T-helper 2 cell treated with Interferon-gamma antibody and Interleukin-4, amounts not matched to agents 100 ng/mL and 5 ng/mL, for 36 hours (primary cell): Measurements from ENCODE around the gene LZTS2. TPM values are rescaled to one million over a fixed set of nuclear protein-coding genes. Genes with fewer than 3 reads are reported as not detected.

Source experiments
- intact Hi-C: fragments of 100-400 bp; cut with micrococcal nuclease; formaldehyde crosslinking; loops from one replicate; pipeline ENCODE4 v1.15.1; 2023
- total RNA-seq: library from RNA; stranded (reverse); gene quantifications from 2 replicates; pipeline ENCODE4 v1.2.3, GENCODE V29; 2022

Gene LZTS2
- total RNA-seq, 1 donor from 2014 or later: 15.9 TPM

DNA sequence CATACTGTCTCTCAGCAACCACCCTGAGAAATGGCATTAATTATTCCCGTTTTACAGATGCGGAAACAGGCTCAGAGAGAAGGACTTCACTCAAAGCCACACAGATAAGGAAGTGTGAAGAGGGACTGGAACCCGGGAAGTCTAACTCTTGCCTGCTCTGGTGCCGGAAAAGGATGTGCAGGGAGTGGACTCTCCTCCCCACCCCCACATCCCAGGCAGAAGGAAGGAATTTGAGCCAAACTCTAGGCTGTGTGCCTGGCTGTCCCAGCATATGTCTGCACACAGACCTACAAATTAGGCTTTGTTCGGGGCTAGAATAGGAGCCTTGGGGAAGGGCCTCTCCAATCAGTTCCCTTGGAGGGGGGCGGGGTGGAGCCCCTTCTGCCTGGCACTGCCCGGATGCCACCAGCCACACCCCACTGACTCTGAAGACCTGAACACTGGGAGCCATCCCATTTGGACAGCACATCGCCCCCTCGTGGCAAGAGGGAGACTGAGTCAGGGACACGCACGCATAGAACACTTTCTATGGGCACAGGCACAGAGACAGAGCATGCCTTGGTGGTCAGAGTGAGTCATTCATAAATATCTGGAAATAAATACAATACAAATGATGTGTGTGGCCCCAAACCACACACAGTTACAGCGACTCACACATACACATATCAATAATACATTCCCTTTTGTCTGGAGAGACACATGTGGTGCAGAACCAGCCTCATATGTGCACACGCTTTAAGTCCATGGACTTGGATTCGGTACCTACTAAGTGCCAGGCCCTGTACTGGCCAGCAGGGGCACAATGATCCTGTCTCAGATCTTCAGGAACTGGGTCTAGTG lies 13.1 kb downstream of the LZTS2 start:
- intact Hi-C loops: loop anchor here (1.0 kb wide), 1 partner anchor 13 kb away; the partner anchor contains the start of gene LZTS2

DNA sequence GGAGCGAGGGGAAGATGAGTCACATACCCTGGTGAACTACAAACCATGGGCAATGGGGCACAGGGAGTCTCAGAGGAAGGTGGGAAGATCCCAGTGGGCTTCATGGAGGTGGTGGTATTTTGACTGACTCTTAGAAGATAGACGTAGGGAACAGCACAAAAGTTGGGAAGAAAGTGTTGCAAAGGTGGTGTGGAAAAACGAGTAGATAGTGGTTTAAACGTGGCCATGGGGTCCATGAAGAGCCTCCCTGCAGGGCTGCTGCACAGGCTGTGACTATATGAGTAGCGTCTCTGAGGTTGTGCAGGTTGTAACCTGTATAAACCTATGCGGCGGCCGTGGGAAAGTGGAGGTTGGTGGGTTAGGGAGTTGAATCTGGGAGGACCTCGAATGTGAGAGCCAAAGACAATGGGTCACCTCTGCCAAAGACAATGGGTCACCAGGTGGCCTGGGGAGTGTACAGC lies 13.8 kb downstream of the LZTS2 start:
- intact Hi-C loops: loop anchor here (1.0 kb wide), 1 partner anchor 14 kb away; the partner anchor contains the start of gene LZTS2

DNA sequence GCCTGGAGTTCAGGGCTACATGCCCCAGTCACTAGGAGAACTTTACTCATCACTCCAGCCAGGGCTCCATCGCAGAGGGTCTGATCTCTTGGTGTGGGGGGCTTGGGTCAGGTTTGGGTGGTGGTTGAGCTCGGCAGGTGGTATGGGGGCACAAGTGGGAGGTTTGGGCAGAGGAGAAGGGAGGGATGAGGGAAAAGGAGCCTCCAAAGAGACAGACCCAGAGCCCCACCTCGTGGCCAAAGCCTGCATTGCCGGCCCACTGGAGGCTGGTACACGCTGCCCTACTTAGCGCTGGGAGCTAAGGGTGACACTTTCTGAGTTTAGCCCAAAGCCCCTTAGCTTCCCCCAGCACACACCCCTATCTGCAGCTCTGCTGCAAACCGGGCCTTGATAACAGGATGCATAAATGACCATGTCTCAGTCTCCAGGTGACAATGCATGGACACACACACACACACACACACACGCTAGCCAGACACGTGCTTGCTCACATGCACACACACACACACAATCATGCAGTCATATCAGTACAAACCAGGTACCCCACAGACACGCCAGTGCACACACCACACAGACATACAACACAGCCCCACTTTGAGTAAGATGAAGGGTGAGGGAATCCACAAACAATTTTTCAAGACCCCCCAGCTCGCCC lies 14.7 kb downstream of the LZTS2 start:
- intact Hi-C loops: loop anchor here (1.0 kb wide), 1 partner anchor 45 kb away; the partner anchor contains the start of gene SEMA4G

DNA sequence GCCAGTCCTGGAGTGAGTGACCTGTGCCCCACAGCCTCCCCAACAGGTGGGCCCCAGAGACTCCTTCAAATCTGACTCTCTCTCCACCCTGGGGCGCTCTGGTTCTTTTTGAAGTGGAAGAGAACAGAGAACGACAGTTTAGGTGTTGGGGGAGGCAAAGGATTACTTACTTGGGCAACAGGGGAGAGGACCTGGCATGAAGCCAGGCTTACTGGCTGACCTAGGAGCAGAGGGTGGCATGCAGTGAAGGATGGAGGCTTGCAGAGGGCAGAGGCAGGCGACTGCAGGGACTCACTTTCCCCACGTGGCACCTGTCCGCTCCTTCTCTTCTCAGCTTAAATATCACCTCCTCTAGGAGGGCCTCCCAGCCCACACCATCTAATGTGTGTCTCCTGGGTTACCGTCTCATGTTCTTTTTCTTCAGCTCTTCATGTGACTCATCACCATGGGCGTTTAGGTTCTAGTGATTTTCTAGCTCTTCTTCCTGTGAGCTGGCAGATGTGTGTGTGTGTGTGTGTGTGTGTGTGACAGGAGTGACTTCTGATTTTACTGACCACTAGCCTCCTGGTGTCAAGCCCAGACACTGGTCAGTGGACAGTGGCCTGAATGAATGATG lies 15.5 kb downstream of the LZTS2 start:
- intact Hi-C loops: loop anchor here (1.0 kb wide), 1 partner anchor 46 kb away; the partner anchor contains the start of gene SEMA4G

DNA sequence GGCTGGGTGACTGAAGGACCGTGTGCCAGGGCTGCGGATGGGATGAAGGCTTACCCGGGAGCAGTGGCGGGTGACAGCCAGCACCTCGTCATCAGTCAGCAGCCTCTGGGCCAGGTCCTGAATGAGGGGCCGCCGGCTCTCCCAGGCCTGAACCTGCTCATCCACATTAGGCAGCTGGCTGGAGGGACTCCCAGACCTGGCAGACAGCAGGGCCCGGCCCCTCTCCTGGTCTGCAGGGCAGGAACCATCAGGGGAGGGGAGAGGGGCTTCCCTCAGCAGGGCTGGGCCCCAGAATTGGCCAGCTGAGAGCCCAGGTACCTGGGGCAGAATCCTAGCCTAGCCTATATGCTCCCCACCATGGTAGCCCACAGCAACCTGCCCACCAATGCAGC lies 16.0 kb downstream of the LZTS2 start:
- intact Hi-C loops: no loop called here

DNA sequence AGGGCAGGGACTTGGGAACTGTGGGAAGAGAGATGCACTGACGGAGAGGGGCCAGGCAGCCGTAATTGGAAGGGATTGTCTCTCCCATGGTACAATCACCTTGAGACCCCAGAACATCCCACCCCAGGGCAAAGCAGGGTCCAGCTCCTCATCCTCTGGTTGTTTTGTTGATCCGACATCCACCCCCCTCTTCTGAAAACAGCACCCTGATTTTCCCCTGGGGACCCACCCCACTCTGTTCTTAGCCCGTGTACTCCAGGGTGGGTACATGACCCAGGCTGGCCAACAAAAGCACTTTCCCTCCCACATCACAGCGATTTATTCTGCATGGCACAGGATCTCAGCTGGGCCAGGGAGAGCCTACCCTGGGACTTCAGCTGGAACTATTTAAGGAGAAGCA lies 17.2 kb downstream of the LZTS2 start:
- intact Hi-C loops: no loop called here

DNA sequence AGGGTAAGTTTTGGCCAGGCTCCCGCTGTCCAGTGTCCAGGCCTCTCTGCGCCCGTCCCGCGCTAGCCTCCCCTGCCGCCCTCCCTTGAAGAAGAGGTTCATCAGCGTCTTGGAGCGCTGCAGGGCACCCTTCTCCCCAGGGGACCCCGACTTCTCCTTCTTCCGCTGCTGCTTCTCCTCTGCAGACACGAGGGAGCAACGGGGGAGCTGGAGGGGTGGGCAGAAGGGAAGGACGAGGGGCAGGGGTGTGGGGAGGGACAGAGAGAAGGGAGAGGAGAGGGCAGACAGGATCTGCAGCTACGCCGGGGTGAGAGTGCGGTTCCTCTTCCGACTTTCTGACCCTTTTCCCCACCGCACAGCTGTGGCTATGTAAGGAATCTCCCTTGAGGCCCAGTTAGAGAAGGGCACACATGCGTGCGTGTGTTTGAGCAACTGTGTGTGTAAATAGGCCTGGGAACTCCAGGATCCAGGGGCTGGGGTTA lies 18.6 kb downstream of the LZTS2 start:
- intact Hi-C loops: loop anchor here (2.0 kb wide), 1 partner anchor 15 kb away; no protein-coding TSS in a partner anchor

DNA sequence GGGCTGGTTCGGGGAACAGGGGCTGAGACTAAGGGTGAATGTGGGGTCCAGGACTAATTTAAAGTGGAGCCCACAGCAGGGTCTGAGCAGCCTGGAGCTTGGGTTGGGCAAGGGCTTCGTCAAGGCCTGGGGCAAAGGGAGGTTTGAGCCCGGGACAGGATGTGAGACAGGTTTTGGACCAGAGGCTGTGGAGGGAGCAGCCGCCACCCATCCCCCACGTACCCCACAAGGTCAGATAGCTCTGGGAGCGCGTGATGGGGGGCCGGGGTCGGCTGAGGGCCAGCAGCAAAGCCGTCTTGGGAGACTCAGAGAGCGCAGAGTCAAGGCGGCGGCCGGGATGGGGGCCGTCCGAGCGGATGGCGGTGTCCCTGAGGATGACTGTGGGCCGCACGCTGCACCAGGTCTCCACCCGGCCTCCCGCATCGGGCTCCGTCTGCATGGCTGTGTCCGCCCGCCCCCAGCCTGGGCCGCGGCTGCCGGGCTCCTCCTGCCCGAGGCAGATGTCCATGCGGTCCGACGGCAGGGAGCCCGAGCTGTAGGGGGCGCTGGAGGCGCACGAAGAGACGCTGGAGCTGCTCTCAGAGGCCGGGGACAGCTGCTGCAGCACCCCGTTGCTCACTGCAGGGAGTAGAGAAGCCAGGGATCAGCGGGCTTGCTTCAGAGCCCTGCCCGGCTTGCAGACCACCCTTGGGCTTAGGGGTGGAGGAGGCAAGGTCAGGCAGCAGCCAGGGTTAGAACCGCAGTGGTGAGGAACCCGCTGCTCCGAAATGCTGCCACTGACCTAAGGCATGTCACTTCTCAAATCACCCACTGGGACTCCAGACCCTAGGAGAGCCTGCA lies 19.2 kb downstream of the LZTS2 start:
- intact Hi-C loops: loop anchor here (2.0 kb wide), 1 partner anchor 14 kb away; no protein-coding TSS in a partner anchor

DNA sequence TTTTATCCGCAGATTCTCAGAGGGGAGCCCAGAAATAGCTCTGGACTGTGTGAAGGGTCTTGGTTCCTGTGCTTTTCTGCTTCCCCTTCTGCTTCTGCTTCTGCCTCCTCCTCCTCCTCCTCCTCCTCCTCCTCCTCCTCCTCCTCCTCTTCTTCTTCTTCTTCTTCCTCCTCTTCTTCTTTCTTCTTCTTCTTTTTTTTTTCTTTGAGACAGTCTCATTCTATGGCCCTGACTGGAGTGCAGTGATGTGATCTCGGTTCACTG lies 19.8 kb downstream of the LZTS2 start:
- intact Hi-C loops: loop anchor here (2.0 kb wide), 1 partner anchor 13 kb away; no protein-coding TSS in a partner anchor

DNA sequence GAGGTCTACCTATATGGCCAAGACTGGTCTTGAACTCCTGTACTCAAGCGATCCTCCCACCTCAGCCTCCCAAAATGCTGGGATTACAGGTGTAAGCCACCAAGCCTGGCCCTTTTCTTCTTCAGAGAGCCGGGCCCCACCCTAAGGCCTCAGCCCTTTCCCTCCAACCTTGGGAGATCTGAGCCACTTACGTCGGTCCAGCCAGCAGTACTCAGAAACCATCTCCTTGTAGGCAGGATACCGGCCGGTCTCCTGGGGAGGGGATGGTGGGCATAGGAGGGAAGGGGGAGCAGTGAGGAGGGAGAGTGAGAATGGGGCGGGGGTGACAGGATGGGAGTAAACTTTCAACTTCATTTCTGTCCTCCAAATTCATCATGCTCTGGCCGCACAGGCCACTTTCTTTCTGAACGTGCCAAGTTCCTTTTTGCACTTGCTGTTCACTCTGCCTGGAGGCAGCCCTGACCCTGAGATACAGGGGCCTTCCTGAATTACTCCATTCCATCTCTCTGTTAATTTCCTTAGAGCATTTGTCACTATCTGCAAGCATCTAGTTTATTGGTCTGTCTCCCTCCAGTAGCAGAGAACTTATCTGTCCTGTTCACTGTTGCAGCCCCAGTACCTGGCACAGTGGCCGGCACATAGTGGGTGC lies 20.9 kb downstream of the LZTS2 start:
- intact Hi-C loops: no loop called here

DNA sequence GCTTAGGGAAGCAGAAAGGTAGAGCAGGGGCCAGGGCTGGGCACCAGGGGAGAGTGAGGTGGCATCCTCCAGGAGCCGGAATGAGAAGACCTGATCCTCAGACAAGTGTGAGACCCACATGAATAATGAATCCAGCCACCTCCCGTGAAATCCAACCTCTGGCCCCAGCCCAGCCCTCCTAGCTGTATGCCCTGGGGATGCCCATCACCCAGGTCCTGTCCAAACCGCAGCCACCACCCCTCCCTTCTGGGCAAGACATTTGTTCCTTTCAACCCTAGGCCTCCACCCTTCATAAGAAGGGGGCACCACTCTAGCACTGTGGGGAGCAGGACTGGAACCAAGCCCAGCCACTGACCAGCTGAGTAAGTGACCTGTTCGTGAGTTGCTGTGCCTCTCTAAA lies 21.6 kb downstream of the LZTS2 start:
- intact Hi-C loops: no loop called here

DNA sequence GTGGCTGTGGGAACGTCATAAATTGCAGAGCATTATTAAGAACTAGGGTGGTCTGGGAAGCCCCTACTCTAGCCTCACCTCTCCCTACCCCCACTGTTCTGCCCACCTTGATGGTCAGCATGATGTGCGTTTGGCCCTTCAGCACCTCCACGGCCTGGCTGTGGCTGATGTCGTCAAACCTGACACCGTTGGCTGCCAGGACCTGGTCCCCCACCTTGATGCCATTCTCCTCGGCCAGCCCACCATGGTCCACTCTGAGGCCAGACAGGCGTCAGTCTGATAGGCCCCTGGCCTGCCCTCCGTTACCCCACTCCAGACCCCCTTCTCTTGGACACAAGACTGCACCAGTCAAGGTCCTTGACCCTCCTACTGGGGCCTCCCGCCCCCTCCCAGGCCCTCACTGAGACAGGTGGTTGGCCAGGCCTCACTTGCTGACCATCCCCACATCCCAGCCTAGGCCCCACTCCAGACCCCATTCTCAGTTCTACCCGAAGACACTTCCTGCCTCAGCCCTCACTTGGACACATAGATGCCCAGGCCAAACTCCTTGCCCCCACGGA lies 22.2 kb downstream of the LZTS2 start:
- intact Hi-C loops: no loop called here

DNA sequence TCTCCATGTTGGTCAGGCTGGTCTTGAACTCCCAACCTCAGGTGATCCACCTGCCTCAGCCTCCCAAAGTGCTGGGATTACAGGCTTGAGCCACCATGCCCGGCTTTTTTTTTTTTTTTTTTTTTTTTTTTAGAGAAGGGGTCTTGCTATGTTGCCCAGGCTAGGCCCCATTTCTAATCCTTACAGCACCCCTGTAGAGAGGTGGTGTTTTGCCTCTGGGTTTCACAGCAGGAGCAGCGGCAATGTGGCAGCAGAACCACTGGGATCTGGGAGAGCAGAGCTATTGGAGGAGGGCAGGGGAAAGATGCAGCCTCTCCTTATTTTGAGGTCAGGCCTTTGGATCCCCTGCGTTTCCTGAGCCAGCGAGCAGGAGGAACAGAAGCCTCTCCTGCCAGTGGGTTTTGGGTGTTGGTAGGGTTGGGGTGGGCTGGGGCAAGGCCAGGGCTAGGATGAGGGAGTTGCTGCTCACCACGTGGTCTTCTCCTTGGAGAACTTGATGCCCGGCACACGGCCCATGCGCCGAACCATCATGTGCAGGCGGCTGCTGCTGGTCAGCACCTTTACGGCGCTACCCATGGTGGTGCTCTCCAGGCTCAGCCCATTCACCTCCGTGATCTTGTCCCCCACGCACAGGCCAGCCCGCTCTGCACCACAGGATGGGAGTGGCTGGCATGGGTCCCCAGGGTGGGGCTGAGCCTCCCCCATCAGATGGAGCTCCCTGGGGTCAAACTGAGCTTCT lies 23.5 kb downstream of the LZTS2 start:
- intact Hi-C loops: no loop called here

DNA sequence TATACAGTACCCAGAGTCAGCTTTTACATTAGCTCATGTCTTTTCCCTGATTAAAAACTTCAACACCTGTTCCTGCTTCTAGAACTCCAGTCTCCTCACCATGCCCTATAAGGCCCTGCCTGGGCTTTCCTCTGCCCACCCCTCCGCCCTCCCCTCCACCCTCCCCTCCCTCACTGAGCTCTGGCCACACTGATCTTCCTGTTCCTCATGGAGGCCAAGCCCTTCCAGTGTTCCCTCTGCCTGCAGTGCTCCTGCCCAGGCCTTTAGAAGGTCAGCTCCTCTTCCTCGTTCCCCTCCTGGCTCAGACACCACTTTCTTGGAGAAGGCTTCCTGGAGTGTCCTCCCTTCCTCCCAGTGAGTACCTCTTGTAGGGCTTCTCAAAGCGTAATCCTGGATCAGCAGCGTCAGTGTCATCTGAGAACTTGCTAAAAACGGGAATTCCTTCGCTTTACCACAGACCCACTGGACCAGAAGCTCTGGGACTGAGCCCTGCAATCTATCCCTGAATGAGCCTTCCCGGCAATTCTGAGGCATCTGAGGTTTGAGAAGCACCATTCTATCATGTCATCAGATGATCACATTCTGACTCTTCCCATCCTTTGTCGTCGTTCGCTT lies 27.6 kb downstream of the LZTS2 start:
- intact Hi-C loops: no loop called here

DNA sequence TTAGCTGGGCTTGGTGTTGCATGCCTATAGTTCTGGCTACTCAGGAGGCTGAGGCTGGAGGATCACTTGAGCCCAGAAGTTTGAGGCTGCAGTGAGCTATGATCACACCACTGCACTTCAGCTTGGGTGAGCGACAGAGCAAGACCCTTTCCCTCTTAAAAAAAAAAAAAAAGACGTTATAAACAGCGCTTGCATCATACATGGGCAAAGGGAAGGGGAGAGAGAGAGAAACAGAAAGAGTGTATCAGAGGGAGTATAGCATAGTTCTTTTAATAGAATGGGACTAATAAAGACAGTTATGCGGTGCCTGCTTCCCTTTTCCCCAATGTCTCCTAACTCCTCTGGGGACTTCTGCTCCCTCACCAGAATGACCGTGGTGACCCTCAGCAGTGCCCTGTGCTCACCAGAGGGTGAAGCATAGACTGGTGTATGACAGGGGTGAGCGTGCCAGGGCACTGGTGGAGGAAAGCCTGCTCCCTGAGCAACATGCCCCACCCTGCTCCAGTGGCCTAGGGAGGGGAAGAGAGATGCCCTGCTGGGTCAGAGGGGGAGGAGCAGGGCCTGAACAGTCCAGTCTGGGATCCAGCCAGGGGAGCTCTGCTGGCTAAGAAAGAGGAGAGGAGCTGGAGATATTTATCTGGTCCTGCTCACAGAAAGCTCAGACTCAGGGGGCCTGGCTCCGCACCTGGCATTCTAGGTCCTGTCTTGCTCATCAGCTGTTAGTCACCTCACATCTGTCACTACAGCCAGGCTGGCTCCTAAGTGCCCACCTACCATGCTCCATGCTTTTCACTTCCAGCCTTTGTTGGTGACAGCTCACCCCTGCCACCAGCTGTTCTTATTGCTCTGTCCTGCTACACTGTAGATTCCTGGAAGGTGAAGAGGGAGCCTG lies 29.1 kb downstream of the LZTS2 start:
- intact Hi-C loops: no loop called here

DNA sequence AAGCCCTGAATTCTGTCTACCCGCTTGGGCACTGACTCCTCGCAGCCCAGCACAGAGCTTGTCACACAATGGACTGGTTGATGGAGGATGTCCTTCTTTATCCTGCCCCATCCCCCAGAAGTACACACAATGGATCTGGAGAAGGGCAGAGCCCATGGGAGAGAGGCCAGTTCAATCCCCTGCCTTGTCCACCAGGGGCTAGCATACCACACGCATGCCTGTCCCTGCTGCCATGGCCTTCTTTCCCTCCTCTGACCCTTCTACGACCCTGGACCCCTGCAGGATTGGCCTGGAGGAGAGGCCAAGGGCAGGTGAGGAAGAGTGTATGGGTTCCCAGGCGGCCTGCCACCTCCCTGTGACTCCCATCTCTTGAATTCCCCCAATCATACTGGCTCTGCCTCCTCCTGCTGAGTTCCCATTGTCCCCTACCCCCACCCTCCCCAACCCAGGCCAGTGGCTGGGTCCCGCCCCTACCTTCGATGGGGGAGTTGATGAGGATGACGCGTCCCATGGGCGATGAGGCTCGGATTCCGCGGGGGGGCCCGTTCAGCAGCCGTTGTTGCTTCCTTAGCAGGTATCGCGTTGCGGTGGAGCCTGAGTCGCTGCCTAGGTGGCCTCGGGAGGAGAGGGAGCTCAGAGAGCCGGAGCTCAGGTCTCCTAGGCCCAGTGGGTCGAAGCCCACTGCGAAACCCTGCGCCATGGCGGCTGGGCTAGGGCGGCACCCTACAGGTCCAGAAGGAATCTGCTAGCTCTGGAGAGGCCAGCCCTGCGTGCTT lies 30.1 kb downstream of the LZTS2 start:
- intact Hi-C loops: no loop called here

DNA sequence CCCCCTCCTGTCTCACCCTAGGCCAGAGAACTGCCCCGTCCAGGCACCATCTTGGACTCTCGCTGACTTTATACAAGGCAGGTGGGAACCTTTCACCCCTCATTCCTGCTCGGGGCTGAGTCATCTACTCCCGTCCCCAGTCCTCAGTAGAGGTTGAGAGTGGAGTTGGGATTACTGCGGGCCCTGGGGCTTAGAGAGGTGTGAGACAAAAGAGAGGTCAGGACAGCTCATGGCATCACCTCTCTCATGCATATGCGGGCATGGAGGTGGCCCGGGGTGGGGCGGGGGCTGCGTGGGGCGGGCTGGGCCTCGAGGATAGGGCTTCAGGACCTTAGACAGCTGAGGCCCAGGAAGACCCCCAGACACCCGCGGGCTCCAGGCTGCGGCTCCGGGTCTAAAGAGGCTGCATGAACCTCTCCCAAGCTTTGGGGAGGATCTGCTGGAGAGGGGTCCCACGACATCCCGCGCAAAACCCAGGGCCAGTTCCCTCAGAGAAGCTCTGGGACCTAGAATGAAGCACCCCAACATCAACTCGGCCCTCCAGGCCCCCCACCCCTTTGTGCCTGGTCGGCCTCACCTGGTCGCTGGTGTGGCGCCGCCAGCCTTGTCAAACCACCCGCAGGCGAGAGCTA lies 31.0 kb downstream of the LZTS2 start:
- intact Hi-C loops: loop anchor here (1.0 kb wide), 1 partner anchor 31 kb away; the partner anchor contains the start of gene LZTS2
